CD4-positive, alpha-beta T cell treated with Interleukin-6 at 100 ng/mL for 8 hours (primary cell): ENCODE measurements around the gene CEP170B.
"Not testable (repeated sequence)": the region's sequence is repeated elsewhere in the genome, so short reads cannot be mapped to it uniquely, and the experiment has no call there.

Experiments used
- DNase-seq: peaks from one replicate; pipeline ENCODE4 v3.0.0-alpha.2; 2020; ENCODE audit warnings: mixed read lengths, low spot score

CEP170B gene

DNA sequence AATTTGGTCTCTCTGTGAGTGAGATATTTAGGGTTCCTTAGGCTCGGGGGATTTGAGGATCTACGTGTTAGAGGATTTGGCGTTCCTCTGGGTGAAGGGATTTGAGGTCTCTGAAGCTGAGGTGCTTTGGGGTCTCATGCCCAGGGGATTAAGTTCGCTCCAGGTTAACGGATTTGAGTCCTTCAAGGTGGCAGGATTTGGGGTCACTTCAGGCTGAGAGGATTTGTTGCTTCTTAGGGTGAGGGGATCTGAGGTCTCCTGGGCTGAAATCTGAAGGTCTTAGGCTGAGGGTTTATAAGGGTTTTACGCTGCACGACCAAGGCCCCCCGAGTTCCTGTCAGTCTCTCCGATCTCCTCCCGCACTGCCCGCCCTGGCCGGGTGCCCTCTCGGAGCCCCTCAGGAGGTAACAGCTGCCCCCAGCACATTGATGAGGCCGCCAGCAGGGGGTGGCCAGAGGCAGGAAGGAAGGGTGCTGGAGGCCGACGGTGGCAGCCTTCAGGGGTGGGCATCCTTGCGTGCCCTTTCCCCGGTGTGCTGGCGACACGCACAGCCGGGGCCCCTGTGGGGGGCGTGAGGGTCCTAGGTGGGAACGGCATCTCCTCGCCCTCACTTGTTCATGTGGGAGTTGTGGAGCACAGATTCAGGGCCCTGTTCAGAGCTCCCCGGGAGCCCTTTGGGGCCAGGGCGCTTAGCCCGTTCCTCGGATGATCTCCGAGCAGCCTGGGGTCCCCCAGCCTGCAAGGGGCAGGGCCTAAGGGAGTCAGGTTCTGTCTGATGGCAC lies 14.3 kb downstream of the CEP170B start:
- no peak for DNase-seq

- no peak for DNase-seq
Measured at GRCh38 chr14:104879983-104880565, 15.0 kb downstream of the CEP170B start.

GRCh38 chr14:104880584-104881210 lies 15.6 kb downstream of the CEP170B start:
- no peak for DNase-seq

DNA sequence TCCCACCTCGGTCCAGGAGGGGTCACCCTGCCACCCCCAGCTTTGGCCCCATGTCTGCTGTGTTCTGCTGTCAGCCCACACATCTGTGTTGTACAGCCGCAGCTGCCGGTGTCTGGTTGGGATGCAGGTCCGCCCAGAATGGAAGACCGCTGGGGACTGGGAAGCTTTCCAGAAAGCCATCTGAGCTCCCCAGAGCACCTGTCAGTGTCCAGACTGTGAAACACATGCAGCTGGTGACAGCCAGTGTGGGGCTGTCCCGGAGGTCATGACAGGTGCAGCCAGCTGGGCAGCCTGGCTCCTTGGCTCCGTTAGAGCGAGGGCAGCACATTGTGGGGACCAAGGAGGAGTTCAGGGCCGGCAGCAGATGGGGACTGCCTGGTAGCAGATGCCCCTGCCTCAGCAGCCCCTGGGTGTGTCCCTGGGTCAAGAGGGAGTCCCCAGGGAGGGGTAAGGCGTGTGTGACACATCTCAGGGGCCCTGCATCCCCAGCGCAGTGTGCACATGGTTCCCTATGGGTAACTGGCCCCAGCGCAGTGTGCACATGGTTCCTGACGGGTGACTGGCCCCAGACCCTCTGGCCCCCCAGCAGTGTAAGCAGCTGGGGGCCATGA lies 16.4 kb downstream of the CEP170B start:
- no peak for DNase-seq

GRCh38 chr14:104882325-104882973 lies 17.4 kb downstream of the CEP170B start:
- DNase-seq = no peak

DNA sequence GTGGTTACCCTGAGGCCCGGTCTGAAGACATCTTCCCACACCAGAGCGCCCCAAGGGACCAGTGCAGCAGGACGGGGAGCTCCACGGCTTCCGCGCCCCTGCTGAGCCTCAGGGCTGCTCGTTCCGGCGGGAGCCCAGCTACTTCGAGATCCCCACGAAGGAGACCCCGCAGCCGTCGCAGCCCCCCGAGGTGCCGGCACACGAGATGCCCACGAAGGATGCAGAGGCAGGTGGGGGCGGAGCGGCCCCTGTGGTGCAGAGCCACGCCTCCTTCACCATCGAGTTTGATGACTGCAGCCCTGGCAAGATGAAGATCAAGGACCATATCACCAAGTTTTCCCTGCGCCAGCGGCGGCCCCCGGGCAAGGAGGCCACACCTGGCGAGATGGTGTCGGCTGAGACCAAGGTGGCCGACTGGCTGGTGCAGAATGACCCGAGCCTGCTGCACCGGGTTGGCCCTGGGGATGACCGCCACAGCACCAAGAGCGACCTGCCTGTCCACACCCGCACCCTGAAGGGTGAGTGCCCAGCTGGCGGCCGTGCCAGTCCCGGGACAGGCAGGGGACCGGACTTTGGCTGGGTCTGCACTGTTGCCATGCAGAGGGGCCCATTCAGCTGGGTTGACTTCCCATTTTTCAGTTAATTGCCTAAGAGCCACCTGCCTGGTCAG lies 18.1 kb downstream of the CEP170B start:
- DNase-seq = no peak

DNA sequence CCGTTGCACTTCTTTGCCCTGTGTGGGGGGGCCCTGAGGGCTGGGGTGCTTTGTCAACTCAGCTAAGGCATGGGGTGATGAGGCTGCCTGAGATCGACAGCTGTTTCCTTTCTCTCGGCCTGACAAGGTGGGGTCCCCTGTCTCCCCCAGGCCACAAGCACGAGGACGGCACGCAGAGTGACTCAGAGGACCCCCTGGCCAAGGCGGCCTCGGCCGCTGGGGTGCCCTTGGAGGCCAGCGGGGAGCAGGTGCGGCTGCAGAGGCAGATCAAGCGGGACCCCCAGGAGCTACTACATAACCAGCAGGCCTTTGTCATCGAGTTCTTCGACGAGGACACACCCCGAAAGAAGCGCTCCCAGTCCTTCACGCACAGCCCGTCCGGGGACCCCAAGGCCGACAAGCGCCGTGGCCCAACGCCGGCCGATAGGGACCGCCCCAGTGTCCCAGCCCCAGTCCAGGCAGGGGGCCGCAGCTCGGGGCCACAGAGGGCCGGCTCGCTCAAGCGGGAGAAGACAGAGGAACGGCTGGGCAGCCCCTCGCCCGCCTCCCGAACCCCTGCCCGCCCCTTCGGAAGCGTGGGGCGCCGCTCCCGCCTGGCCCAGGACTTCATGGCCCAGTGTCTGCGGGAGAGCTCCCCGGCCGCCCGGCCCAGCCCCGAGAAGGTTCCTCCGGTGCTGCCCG lies 18.8 kb downstream of the CEP170B start:
- no peak for DNase-seq

DNA sequence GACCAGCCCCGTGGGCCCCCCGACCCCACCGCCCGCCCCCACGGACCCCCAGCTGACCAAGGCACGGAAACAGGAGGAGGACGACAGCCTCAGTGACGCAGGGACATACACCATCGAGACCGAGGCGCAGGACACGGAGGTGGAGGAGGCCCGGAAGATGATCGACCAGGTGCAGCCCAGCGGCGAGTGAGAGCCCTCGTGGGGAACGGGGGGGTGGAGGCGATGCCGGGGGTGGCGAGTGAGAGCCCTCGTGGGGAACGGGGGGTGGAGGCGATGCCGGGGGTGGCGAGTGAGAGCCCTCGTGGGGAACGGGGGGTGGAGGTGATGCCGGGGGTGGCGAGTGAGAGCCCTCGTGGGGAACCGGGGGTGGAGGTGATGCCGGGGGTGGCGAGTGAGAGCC lies 19.3 kb downstream of the CEP170B start:
- DNase-seq = not testable (repeated sequence)

DNA sequence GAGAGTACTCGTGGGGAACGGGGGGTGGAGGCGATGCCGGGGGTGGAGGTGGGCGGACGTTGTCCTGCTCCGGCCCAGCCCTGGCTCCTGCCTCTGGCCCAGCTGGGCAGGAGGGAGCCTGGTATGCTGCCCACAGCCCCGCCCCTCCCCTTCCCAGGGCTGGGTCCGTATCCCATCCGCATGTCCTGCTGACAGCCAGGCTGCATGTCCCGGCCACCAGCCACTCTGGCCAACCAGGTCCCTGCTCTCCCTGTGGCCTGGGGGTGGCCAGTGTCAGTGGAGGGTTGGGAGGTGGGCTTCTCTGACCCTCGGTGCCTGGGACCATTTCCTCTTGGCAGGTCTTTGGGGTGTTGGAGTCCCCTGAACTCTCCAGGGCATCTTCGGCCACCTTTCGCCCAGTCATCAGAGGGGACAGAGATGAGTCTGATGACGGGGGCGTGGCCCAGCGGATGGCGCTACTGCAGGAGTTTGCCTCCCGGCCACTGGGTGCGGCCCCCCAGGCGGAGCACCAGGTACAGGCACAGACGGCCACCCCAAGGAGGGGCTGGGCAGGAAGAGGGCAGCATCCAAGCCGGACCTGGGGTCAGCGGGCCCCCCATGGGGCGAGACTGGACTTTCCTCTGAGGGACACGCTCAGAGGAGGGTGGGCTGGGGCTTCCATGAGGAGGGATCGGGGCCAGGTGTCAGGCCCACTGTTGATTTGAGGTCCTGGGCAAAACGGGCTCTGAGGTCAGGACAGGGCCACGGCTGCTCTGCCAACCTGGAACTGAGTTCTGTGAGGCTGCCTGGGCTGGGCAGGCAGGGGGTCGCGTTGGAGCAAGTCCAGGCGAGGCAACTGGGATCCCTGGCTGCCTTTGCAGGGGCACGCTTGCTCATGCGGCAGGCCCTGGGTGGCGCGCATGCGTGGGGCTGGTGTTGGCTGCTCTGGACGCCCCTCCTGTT lies 20.2 kb downstream of the CEP170B start:
- no peak for DNase-seq

DNA sequence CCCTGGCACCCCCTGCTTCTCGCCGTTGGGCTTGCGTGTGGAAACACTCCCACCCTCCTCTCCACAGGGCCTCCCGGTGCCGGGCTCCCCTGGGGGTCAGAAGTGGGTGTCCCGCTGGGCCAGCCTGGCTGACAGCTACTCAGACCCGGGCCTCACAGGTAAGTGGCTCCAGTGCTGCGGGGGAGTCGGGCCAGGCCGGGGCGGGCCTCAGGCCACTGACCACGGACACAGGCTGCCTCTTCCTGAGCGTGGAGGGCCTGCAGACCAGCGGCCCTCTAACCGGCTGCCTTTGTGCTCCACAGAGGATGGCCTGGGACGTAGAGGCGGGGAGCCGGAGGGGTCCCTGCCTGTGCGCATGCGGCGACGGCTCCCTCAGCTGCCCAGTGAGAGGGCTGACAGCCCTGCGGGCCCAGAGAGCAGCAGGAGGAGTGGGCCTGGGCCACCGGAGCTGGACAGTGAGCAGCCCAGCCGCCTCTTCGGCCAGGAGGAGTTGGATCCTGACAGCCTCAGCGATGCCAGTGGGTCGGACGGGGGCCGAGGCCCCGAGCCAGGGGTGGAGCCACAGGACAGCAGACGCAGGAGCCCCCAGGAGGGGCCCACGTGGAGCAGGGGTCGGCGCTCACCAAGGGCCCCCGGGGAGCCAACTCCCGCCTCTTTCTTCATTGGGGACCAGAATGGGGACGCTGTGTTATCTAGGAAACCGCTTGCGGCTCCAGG lies 21.1 kb downstream of the CEP170B start:
- no peak for DNase-seq

DNA sequence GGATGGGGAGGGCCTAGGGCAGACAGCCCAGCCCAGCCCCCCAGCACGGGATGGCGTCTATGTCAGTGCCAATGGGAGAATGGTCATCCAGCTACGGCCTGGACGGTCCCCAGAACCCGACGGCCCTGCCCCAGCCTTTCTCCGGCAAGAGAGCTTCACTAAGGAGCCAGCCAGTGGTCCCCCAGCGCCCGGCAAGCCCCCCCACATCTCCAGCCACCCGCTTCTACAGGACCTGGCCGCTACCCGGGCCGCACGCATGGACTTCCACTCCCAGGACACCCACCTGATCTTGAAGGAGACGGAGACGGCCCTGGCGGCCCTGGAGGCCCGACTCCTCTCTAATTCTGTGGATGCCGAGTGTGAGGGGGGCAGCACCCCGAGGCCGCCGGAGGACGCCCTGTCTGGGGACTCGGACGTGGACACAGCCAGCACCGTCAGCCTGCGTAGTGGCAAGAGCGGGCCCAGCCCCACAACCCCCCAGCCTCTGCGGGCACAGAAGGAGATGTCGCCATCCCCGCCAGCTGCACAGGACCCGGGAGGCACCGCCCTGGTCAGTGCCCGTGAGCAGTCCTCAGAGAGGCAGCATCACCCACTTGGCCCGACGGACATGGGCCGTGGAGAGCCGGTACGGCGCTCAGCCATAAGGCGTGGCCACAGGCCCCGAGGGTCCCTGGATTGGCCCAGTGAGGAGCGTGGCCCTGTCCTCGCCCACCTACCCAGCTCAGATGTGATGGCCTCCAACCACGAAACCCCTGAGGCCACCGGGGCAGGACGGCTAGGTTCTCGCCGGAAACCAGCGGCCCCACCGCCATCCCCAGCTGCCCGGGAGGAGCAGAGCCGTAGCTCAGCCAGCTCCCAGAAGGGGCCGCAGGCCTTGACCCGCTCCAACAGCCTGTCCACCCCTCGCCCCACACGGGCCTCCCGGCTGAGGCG lies 21.9 kb downstream of the CEP170B start:
- no peak for DNase-seq

GRCh38 chr14:104887623-104888488 lies 22.8 kb downstream of the CEP170B start:
- DNase-seq = no peak

- DNase-seq = no peak
Measured at GRCh38 chr14:104888489-104889374, 23.7 kb downstream of the CEP170B start.

DNA sequence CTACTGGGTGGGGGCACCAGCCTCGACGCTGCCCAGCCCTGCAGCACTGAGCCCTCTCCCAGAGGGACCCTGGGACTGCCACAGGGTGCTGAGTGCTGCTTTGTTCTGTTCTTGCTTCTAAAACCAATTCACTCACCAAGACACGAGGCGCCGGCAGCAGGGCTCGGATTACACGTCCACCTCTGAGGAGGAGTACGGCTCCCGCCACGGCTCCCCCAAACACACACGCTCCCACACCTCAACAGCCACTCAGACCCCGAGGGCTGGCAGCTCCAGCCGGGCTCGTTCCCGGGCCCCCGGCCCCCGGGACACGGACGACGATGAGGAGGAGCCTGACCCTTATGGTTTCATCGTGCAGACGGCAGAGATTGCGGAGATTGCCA lies 24.3 kb downstream of the CEP170B start:
- no peak for DNase-seq

GRCh38 chr14:104890292-104890691 lies 25.2 kb downstream of the CEP170B start:
- DNase-seq = not testable (repeated sequence)

DNA sequence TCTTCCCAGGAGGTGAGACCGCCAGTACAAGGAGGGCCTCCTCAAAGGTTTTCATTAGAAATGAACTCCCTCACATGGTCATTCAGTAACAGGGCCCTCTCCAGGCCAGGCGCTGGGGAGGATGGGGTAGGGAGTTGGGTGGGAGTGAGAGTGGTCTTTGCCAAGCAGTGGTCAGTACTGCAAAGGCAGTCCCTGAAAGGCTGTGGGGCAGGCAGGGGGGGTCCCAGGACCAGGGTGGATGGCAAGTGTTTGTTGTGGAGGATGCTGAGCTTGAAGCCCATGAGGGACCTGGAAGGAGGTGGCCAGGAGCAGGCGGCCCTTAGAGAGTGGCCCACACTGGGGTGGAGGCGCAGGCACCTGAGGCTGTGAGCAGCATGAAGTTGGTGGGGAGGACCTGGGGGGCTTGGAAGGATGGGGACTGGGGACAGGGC lies 26.1 kb downstream of the CEP170B start:
- DNase-seq = no peak
